ENCODE measurements around the gene ADGRB3. TPM values are rescaled to one million over a fixed set of nuclear protein-coding genes. Genes with fewer than 3 reads are reported as not detected.
"Not testable (repeated sequence)": the region's sequence is repeated elsewhere in the genome, so short reads cannot be mapped to it uniquely, and the experiment has no call there.

Gene ADGRB3
- total and polyA plus RNA-seq, 2 donors from 2014 or later: 0.26 to 2.2 TPM

GRCh38 chr6:69286331-69286730 is 651.2 kb downstream of the ADGRB3 start:
- intact Hi-C loops (cut with DNase I): no loop called here
- TF ChIP-seq CTCF (IDR thresholded peaks at IDR 0.05; ENCODE audit: borderline replicate concordance, extremely low read depth, insufficient read depth): no peak
- Histone ChIP-seq H3K9me3 (ENCODE audit: control insufficient read depth in 2 of 3, insufficient read depth in 1 of 3, low read length in 3 of 3) (no peaks in the 10 kb centered on the region), H3K27me3 (ENCODE audit: control insufficient read depth, insufficient read depth, low read length) (no peaks in the 10 kb centered on the region), H3K36me3 (ENCODE audit: control insufficient read depth in 2 of 3, insufficient read depth in 3 of 3, low read length in 3 of 3) (no peaks in the 10 kb centered on the region), H3K27ac (ENCODE audit: low read depth in 2 of 2, low read length in 2 of 2) (no peak overlapping the region), H3K9ac (ENCODE audit: low read length in 3 of 3) (no peak overlapping the region), H3K4me3 (ENCODE audit: low read length in 3 of 3) (no peak overlapping the region), H3K4me1 (ENCODE audit: control insufficient read depth in 2 of 3, insufficient read depth in 2 of 3, low read depth in 1 of 3, low read length in 3 of 3) (no peaks in the 10 kb centered on the region)
- DNase-seq: no peak
- FAIRE-seq: no peak

GRCh38 chr6:69288198-69288597 is 653.1 kb downstream of the ADGRB3 start:
- H3K27ac ChIP-seq (ENCODE audit: low read depth in 2 of 2, low read length in 2 of 2); FAIRE-seq; DNase-seq; H3K27me3 ChIP-seq (ENCODE audit: control insufficient read depth, insufficient read depth, low read length); H3K36me3 ChIP-seq (ENCODE audit: control insufficient read depth in 2 of 3, insufficient read depth in 3 of 3, low read length in 3 of 3); H3K4me3 ChIP-seq (ENCODE audit: low read length in 3 of 3); H3K4me1 ChIP-seq (ENCODE audit: control insufficient read depth in 2 of 3, insufficient read depth in 2 of 3, low read depth in 1 of 3, low read length in 3 of 3); intact Hi-C loops (cut with DNase I); H3K9me3 ChIP-seq (ENCODE audit: control insufficient read depth in 2 of 3, insufficient read depth in 1 of 3, low read length in 3 of 3); H3K9ac ChIP-seq (ENCODE audit: low read length in 3 of 3): not testable (repeated sequence)

- DNase-seq: peak in 1 of 5 donors; percentile 1
- Histone ChIP-seq H3K4me3 (ENCODE audit: low read length in 3 of 3) (no peak overlapping the region), H3K36me3 (ENCODE audit: control insufficient read depth in 2 of 3, insufficient read depth in 3 of 3, low read length in 3 of 3) (no peaks in the 10 kb centered on the region), H3K27ac (ENCODE audit: low read depth in 2 of 2, low read length in 2 of 2) (no peak overlapping the region), H3K9me3 (ENCODE audit: control insufficient read depth in 2 of 3, insufficient read depth in 1 of 3, low read length in 3 of 3) (no peaks in the 10 kb centered on the region), H3K27me3 (ENCODE audit: control insufficient read depth, insufficient read depth, low read length) (no peaks in the 10 kb centered on the region), H3K4me1 (ENCODE audit: control insufficient read depth in 2 of 3, insufficient read depth in 2 of 3, low read depth in 1 of 3, low read length in 3 of 3) (no peaks in the 10 kb centered on the region), H3K9ac (ENCODE audit: low read length in 3 of 3) (no peak overlapping the region)
- intact Hi-C loops (cut with DNase I): no loop called here
- FAIRE-seq: no peak
- no peak for TF ChIP-seq CTCF (IDR thresholded peaks at IDR 0.05; ENCODE audit: borderline replicate concordance, extremely low read depth, insufficient read depth)
Measured at GRCh38 chr6:69289689-69290495, 654.8 kb downstream of the ADGRB3 start.

- no peak overlapping the region for H3K9ac ChIP-seq (ENCODE audit: low read length in 3 of 3)
- intact Hi-C loops (cut with DNase I): no loop called here
- no peaks in the 10 kb centered on the region for H3K9me3 ChIP-seq (ENCODE audit: control insufficient read depth in 2 of 3, insufficient read depth in 1 of 3, low read length in 3 of 3)
- DNase-seq (no peak), FAIRE-seq (no peak)
- no peak overlapping the region for H3K27ac ChIP-seq (ENCODE audit: low read depth in 2 of 2, low read length in 2 of 2)
- TF ChIP-seq CTCF (IDR thresholded peaks at IDR 0.05; ENCODE audit: borderline replicate concordance, extremely low read depth, insufficient read depth): no peak
- no peaks in the 10 kb centered on the region for H3K36me3 ChIP-seq (ENCODE audit: control insufficient read depth in 2 of 3, insufficient read depth in 3 of 3, low read length in 3 of 3)
- no peak overlapping the region for H3K4me3 ChIP-seq (ENCODE audit: low read length in 3 of 3)
- no peaks in the 10 kb centered on the region for H3K4me1 ChIP-seq (ENCODE audit: control insufficient read depth in 2 of 3, insufficient read depth in 2 of 3, low read depth in 1 of 3, low read length in 3 of 3)
- H3K27me3 ChIP-seq (ENCODE audit: control insufficient read depth, insufficient read depth, low read length): no peaks in the 10 kb centered on the region
Measured at GRCh38 chr6:69293471-69293870, 658.4 kb downstream of the ADGRB3 start.

All from kidney (tissue), 14 donors.